HCT116 (cell line): ENCODE results near the gene EGFL7.

Experiments used
- CEBPB ChIP-seq: IDR thresholded peaks from 2 replicates; pipeline ENCODE4 v1.6.1; 2012; ENCODE audit warnings: low read depth
- EGR1 ChIP-seq: IDR thresholded peaks from 2 replicates; pipeline ENCODE4 v1.6.1; 2012; ENCODE audit warnings: low read depth
- EZH2 ChIP-seq: fragments of 200-600 bp; sonication (generic); IDR thresholded peaks from 2 replicates; pipeline ENCODE4 v1.6.1; 2017; ENCODE audit warnings: antibody characterized with exemption, mixed run types
- EZH2phosphoT487 ChIP-seq: fragments of 200-600 bp; IDR thresholded peaks from 2 replicates; pipeline ENCODE4 v1.6.1; 2018; ENCODE audit warnings: antibody characterized with exemption, borderline replicate concordance
- POLR2A ChIP-seq: IDR thresholded peaks from 2 replicates; pipeline ENCODE4 v1.7.0; 2011; ENCODE audit warnings: borderline replicate concordance; ENCODE audit not compliant: insufficient read depth, insufficient read length; ENCODE audit errors: extremely low read depth
- POLR2AphosphoS5 ChIP-seq: IDR thresholded peaks from 2 replicates; pipeline ENCODE4 v1.6.1; 2011; ENCODE audit warnings: mild to moderate bottlenecking, low read depth, low read length, moderate library complexity
- RAD21 ChIP-seq: IDR thresholded peaks from 2 replicates; pipeline ENCODE4 v1.6.1; 2012; ENCODE audit warnings: low read depth, mild to moderate bottlenecking
- SIN3A ChIP-seq: IDR thresholded peaks from 2 replicates; pipeline ENCODE4 v1.6.1; 2012; ENCODE audit warnings: low read depth
- YY1 ChIP-seq: IDR thresholded peaks from 2 replicates; pipeline ENCODE4 v1.6.1; 2011; ENCODE audit warnings: low read length, low read depth, moderate library complexity, mild to moderate bottlenecking; ENCODE audit not compliant: insufficient replicate concordance; ENCODE audit errors: extremely low read depth
- TF ChIP-seq, protein P1 (sequence below), 3 experiments: fragments of 200-600 bp in 1 of 3; sonication (generic) in 1 of 3; IDR thresholded peaks in 2 of 3; conservative IDR thresholded peaks in 1 of 3; 2 replicates each; pipeline ENCODE4 v1.5.1; 2012 to 2017; ENCODE audit warnings: low read depth in 2 of 3, low read length in 2 of 3, antibody characterized with exemption in 1 of 3, borderline replicate concordance in 1 of 3, control low read depth in 1 of 3, mild to moderate bottlenecking in 1 of 3, mixed read lengths in 1 of 3, mixed run types in 1 of 3, moderate library complexity in 1 of 3; ENCODE audit not compliant: insufficient read depth in 1 of 3
- TF ChIP-seq, protein P2 (sequence below): IDR thresholded peaks from 2 replicates; pipeline ENCODE4 v1.6.1; 2012
- TF ChIP-seq, protein P3 (sequence below): IDR thresholded peaks from 2 replicates; pipeline ENCODE4 v1.6.1; 2011; ENCODE audit warnings: mild to moderate bottlenecking, low read length, moderate library complexity; ENCODE audit not compliant: insufficient replicate concordance; ENCODE audit errors: extremely low read depth

DNA sequence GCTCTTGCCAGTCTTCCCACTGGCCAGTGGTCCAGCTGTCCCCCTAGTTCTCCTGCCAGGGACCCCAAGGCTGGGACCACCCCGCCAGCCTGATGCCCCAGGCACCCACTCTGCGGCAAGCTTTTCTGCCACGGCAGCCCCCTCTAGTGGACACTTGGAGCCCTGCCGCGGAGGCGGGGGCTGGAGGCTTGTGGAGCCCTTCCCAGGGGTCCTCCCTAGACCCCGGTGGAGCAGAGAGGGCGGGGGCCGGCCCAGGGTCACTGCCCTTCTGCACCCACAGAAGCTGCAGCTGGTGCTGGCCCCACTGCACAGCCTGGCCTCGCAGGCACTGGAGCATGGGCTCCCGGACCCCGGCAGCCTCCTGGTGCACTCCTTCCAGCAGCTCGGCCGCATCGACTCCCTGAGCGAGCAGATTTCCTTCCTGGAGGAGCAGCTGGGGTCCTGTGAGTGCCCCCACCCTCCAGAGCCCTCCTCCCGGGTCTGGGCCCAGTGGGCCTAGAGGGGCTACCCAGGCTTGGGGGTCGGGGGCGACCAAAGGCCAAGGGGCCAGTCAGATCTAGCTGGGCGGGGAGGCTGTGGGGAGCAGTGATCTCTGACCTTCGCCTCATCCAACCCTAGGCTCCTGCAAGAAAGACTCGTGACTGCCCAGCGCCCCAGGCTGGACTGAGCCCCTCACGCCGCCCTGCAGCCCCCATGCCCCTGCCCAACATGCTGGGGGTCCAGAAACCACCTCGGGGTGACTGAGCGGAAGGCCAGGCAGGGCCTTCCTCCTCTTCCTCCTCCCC, 9.1 kb downstream of the EGFL7 start:
- TF ChIP-seq, protein P1, sequence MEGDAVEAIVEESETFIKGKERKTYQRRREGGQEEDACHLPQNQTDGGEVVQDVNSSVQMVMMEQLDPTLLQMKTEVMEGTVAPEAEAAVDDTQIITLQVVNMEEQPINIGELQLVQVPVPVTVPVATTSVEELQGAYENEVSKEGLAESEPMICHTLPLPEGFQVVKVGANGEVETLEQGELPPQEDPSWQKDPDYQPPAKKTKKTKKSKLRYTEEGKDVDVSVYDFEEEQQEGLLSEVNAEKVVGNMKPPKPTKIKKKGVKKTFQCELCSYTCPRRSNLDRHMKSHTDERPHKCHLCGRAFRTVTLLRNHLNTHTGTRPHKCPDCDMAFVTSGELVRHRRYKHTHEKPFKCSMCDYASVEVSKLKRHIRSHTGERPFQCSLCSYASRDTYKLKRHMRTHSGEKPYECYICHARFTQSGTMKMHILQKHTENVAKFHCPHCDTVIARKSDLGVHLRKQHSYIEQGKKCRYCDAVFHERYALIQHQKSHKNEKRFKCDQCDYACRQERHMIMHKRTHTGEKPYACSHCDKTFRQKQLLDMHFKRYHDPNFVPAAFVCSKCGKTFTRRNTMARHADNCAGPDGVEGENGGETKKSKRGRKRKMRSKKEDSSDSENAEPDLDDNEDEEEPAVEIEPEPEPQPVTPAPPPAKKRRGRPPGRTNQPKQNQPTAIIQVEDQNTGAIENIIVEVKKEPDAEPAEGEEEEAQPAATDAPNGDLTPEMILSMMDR (IDR thresholded peaks at IDR 0.05 in 2 of 3, conservative IDR thresholded peaks at IDR 0.05 in 1 of 3; ENCODE audit: borderline replicate concordance in 1 of 3, insufficient read depth in 1 of 3, low read depth in 2 of 3, low read length in 2 of 3), result peak in 2 of 3 experiments; percentile 87 to 95; a peak in 4 of 6 replicates
- TF ChIP-seq RAD21 (no peak), EZH2 (no peak), SIN3A (no peak), CEBPB (no peak), POLR2AphosphoS5 (peak; percentile 37; the same call in 1 of the 2 replicates), EZH2phosphoT487 (no peak), POLR2A (no peak), YY1 (no peak), EGR1 (no peak)
- TF ChIP-seq, protein P2, sequence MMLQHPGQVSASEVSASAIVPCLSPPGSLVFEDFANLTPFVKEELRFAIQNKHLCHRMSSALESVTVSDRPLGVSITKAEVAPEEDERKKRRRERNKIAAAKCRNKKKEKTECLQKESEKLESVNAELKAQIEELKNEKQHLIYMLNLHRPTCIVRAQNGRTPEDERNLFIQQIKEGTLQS, result no peak
- TF ChIP-seq, protein P3, sequence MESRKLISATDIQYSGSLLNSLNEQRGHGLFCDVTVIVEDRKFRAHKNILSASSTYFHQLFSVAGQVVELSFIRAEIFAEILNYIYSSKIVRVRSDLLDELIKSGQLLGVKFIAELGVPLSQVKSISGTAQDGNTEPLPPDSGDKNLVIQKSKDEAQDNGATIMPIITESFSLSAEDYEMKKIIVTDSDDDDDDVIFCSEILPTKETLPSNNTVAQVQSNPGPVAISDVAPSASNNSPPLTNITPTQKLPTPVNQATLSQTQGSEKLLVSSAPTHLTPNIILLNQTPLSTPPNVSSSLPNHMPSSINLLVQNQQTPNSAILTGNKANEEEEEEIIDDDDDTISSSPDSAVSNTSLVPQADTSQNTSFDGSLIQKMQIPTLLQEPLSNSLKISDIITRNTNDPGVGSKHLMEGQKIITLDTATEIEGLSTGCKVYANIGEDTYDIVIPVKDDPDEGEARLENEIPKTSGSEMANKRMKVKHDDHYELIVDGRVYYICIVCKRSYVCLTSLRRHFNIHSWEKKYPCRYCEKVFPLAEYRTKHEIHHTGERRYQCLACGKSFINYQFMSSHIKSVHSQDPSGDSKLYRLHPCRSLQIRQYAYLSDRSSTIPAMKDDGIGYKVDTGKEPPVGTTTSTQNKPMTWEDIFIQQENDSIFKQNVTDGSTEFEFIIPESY, result no peak
